Astrocyte (in vitro differentiated cells and primary cell): ENCODE data around the gene CST8. TPM values are rescaled to one million over a fixed set of nuclear protein-coding genes. Genes with fewer than 3 reads are reported as not detected.

Experiments
- DNase-seq: peaks from one replicate; pipeline ENCODE4 v3.0.0-alpha.2; 2010; ENCODE audit warnings: low read depth
- FAIRE-seq: peaks from 2 replicates; lab custom pipeline; 2011; peaks lifted over from hg19 to GRCh38; lab: Jason Lieb, UNC
- H2AFZ ChIP-seq: 2 replicates; pipeline ENCODE4 v1.6.0; 2012; ENCODE audit warnings: low read depth, low read length, inconsistent platforms
- H3K27ac ChIP-seq: 2 replicates; pipeline ENCODE4 v1.5.1; 2011; ENCODE audit warnings: low read depth, low read length, inconsistent platforms
- H3K27me3 ChIP-seq: 2 replicates; pipeline ENCODE4 v1.6.0; 2011; ENCODE audit warnings: low read length, inconsistent platforms; ENCODE audit not compliant: insufficient read depth
- H3K36me3 ChIP-seq: 2 replicates; pipeline ENCODE4 v1.5.1; 2011; ENCODE audit warnings: low read length, inconsistent platforms; ENCODE audit not compliant: insufficient read depth
- H3K4me1 ChIP-seq: 2 replicates; pipeline ENCODE4 v1.5.1; 2011; ENCODE audit warnings: low read length, inconsistent platforms; ENCODE audit not compliant: insufficient read depth
- H3K4me2 ChIP-seq: 2 replicates; pipeline ENCODE4 v1.6.0; 2012; ENCODE audit warnings: low read length, inconsistent platforms
- H3K4me3 ChIP-seq: 2 replicates; pipeline ENCODE4 v1.5.1; 2011; ENCODE audit warnings: low read depth, mild to moderate bottlenecking, low read length, inconsistent platforms; ENCODE audit not compliant: insufficient read depth
- H3K79me2 ChIP-seq: 2 replicates; pipeline ENCODE4 v1.6.0; 2012; ENCODE audit warnings: mild to moderate bottlenecking, low read length, inconsistent platforms; ENCODE audit not compliant: insufficient read depth
- H3K9ac ChIP-seq: 2 replicates; pipeline ENCODE4 v1.6.0; 2012; ENCODE audit warnings: mild to moderate bottlenecking, low read length, inconsistent platforms
- H3K9me3 ChIP-seq: 2 replicates; pipeline ENCODE4 v1.5.1; 2012; ENCODE audit warnings: low read depth, mild to moderate bottlenecking, low read length, inconsistent platforms; ENCODE audit not compliant: insufficient read depth
- H4K20me1 ChIP-seq: 2 replicates; pipeline ENCODE4 v1.6.0; 2012; ENCODE audit warnings: low read length, inconsistent platforms; ENCODE audit not compliant: insufficient read depth
- H3K27ac Mint-ChIP-seq: one replicate; pipeline ENCODE4 v1.8.0; 2021; ENCODE audit warnings: mild to moderate bottlenecking, mixed read lengths; ENCODE audit not compliant: unreplicated experiment
- H3K27me3 Mint-ChIP-seq: one replicate; pipeline ENCODE4 v1.8.0; 2021; ENCODE audit warnings: low read depth, mixed read lengths; ENCODE audit not compliant: unreplicated experiment
- H3K36me3 Mint-ChIP-seq: one replicate; pipeline ENCODE4 v1.8.0; 2021; ENCODE audit warnings: low read depth, mixed read lengths; ENCODE audit not compliant: unreplicated experiment
- H3K4me1 Mint-ChIP-seq: one replicate; pipeline ENCODE4 v1.8.0; 2021; ENCODE audit warnings: low read depth, mixed read lengths; ENCODE audit not compliant: unreplicated experiment
- H3K4me3 Mint-ChIP-seq: one replicate; pipeline ENCODE4 v1.8.0; 2021; ENCODE audit warnings: mild to moderate bottlenecking, moderate library complexity, mixed read lengths; ENCODE audit not compliant: unreplicated experiment
- H3K9me3 Mint-ChIP-seq: one replicate; pipeline ENCODE4 v1.8.0; 2021; ENCODE audit warnings: mild to moderate bottlenecking, mixed read lengths; ENCODE audit not compliant: unreplicated experiment
- EZH2 ChIP-seq: IDR thresholded peaks from 2 replicates; pipeline ENCODE4 v1.6.1; 2012; ENCODE audit warnings: mild to moderate bottlenecking, low read length, inconsistent platforms; ENCODE audit not compliant: insufficient read depth
- total RNA-seq: library from RNA; stranded (reverse); gene quantifications from 2 replicates; pipeline ENCODE4 v1.2.1, GENCODE V29; 2021
- TF ChIP-seq, protein P1 (sequence below): IDR thresholded peaks from 2 replicates; pipeline ENCODE4 v1.5.1; 2011; ENCODE audit warnings: low read depth, mild to moderate bottlenecking, inconsistent platforms, low read length, moderate library complexity; ENCODE audit not compliant: insufficient read depth

CST8 gene
- total RNA-seq, 1 donor from 2014 or later: not detected

DNA sequence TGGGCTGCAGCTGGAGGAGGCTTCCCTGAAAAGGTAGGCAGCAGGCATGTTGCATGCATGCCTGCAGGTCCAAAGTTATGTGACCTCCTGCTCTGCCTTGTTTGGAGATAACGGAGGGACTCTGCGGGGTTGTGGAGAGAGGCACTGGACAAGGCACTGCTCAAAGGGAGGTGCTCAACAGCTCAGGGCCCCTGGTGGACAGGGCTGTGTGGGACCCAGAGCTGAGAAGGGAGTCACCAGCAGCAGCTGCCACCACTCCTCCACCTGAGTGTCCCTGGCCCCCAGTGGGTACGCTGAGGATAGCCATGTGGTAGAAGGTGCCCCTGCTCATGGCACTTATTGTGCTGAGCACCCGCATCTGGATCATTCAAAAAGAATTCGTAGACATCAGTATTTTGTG lies 15.5 kb upstream of the CST8 start:
- peaks cover 11% of the 10 kb centered on the region for H3K27me3 Mint-ChIP-seq
- Histone ChIP-seq H3K9me3 (peaks cover 10% of the 10 kb centered on the region), H2AFZ (no peak overlapping the region), H3K36me3 (no peaks in the 10 kb centered on the region), H3K9ac (no peak overlapping the region), H3K4me2 (no peak overlapping the region), H3K4me1 (no peaks in the 10 kb centered on the region), H3K27ac (no peak overlapping the region), H3K4me3 (no peak overlapping the region), H4K20me1 (no peaks in the 10 kb centered on the region), H3K79me2 (no peaks in the 10 kb centered on the region), H3K27me3 (no peaks in the 10 kb centered on the region)
- H3K9me3 Mint-ChIP-seq: peaks cover 2% of the 10 kb centered on the region
- no peak overlapping the region for H3K27ac Mint-ChIP-seq
- FAIRE-seq: no peak
- TF ChIP-seq, protein P1, sequence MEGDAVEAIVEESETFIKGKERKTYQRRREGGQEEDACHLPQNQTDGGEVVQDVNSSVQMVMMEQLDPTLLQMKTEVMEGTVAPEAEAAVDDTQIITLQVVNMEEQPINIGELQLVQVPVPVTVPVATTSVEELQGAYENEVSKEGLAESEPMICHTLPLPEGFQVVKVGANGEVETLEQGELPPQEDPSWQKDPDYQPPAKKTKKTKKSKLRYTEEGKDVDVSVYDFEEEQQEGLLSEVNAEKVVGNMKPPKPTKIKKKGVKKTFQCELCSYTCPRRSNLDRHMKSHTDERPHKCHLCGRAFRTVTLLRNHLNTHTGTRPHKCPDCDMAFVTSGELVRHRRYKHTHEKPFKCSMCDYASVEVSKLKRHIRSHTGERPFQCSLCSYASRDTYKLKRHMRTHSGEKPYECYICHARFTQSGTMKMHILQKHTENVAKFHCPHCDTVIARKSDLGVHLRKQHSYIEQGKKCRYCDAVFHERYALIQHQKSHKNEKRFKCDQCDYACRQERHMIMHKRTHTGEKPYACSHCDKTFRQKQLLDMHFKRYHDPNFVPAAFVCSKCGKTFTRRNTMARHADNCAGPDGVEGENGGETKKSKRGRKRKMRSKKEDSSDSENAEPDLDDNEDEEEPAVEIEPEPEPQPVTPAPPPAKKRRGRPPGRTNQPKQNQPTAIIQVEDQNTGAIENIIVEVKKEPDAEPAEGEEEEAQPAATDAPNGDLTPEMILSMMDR: no peak
- TF ChIP-seq EZH2: no peak
- no peak overlapping the region for H3K4me3 Mint-ChIP-seq
- no peaks in the 10 kb centered on the region for H3K4me1 Mint-ChIP-seq
- no peaks in the 10 kb centered on the region for H3K36me3 Mint-ChIP-seq
- no peak for DNase-seq

GRCh38 chr20:23476015-23476754 lies 14.7 kb upstream of the CST8 start:
- peaks cover 7% of the 10 kb centered on the region for H3K27me3 Mint-ChIP-seq

More at GRCh38 chr20:23476015-23476754, 14.7 kb upstream of the CST8 start:
- Mint-ChIP-seq H3K9me3 (peaks cover 2% of the 10 kb centered on the region), H3K4me3 (no peak overlapping the region), H3K36me3 (no peaks in the 10 kb centered on the region), H3K27ac (no peak overlapping the region), H3K4me1 (no peaks in the 10 kb centered on the region)
- Histone ChIP-seq H4K20me1 (no peaks in the 10 kb centered on the region), H3K9me3 (peaks cover 10% of the 10 kb centered on the region), H2AFZ (no peak overlapping the region), H3K4me2 (no peak overlapping the region), H3K79me2 (no peaks in the 10 kb centered on the region), H3K27me3 (no peaks in the 10 kb centered on the region), H3K4me3 (no peak overlapping the region), H3K36me3 (no peaks in the 10 kb centered on the region), H3K9ac (no peak overlapping the region), H3K4me1 (no peaks in the 10 kb centered on the region), H3K27ac (no peak overlapping the region)
- DNase-seq (no peak), FAIRE-seq (no peak)
- no peak for TF ChIP-seq EZH2
- TF ChIP-seq, protein P1: no peak
